SK-N-SH treated with all-trans-retinoic acid at 6 μM for 48 hours (cell line): Measurements from ENCODE around the gene CEMP1.

Experiments
- ATAC-seq: fragments of 200-7000 bp; cut with Tn5 transposase; 3 replicates; pipeline ENCODE4 v1.9.1; 2020; ENCODE audit warnings: mild to moderate bottlenecking, moderate library complexity
- BACH2 ChIP-seq: fragments of 250-450 bp; sonication (Bioruptor Pico); IDR thresholded peaks from 2 replicates; pipeline ENCODE4 v1.9.0; 2021; ENCODE audit warnings: mild to moderate bottlenecking, borderline replicate concordance
- CSDC2 ChIP-seq: fragments of 250-450 bp; sonication (Bioruptor Pico); IDR thresholded peaks from 2 replicates; pipeline ENCODE4 v1.5.0; 2020; ENCODE audit warnings: mild to moderate bottlenecking, moderate library complexity
- ESRRG ChIP-seq: fragments of 250-450 bp; sonication (Bioruptor Pico); IDR thresholded peaks from 2 replicates; pipeline ENCODE4 v1.6.1; 2021; ENCODE audit warnings: mild to moderate bottlenecking
- GLIS3 ChIP-seq: fragments of 250-450 bp; sonication (Bioruptor Pico); IDR thresholded peaks from 2 replicates; pipeline ENCODE4 v1.5.0; 2020; ENCODE audit warnings: mild to moderate bottlenecking, moderate library complexity
- ISL1 ChIP-seq: fragments of 250-450 bp; sonication (Bioruptor Pico); IDR thresholded peaks from 2 replicates; pipeline ENCODE4 v2.1.2; 2022; ENCODE audit warnings: mild to moderate bottlenecking, moderate library complexity
- OSR1 ChIP-seq: fragments of 250-450 bp; sonication (Bioruptor Pico); IDR thresholded peaks from 2 replicates; pipeline ENCODE4 v1.8.0; 2022; ENCODE audit warnings: moderate library complexity, mild to moderate bottlenecking, inconsistent platforms
- PPARA ChIP-seq: fragments of 250-450 bp; sonication (Bioruptor Pico); IDR thresholded peaks from 2 replicates; pipeline ENCODE4 v1.5.0; 2020; ENCODE audit warnings: mild to moderate bottlenecking, borderline replicate concordance
- RARB ChIP-seq: fragments of 250-450 bp; sonication (Bioruptor Pico); IDR thresholded peaks from 2 replicates; pipeline ENCODE4 v1.8.0; 2021; ENCODE audit warnings: mild to moderate bottlenecking, moderate library complexity
- SNAI2 ChIP-seq: fragments of 250-450 bp; sonication (Bioruptor Pico); IDR thresholded peaks from 2 replicates; pipeline ENCODE4 v1.5.0; 2020; ENCODE audit warnings: mild to moderate bottlenecking, moderate library complexity
- TCF4 ChIP-seq: fragments of 250-450 bp; sonication (Bioruptor Pico); IDR thresholded peaks from 2 replicates; pipeline ENCODE4 v1.8.0; 2021; ENCODE audit warnings: mild to moderate bottlenecking, moderate library complexity, borderline replicate concordance
- TOX ChIP-seq: fragments of 250-450 bp; sonication (Bioruptor Pico); IDR thresholded peaks from 2 replicates; pipeline ENCODE4 v1.8.0; 2021; ENCODE audit warnings: mild to moderate bottlenecking, moderate library complexity, borderline replicate concordance
- ZC3H10 ChIP-seq: fragments of 250-450 bp; sonication (Bioruptor Pico); IDR thresholded peaks from 2 replicates; pipeline ENCODE4 v1.5.1; 2021; ENCODE audit warnings: mild to moderate bottlenecking, moderate library complexity
- ZFP30 ChIP-seq: fragments of 450-650 bp; formaldehyde crosslinking; IDR thresholded peaks from 2 replicates; pipeline ENCODE4 v1.5.0; 2022; ENCODE audit warnings: mild to moderate bottlenecking, moderate library complexity
- ZNF70 ChIP-seq: fragments of 450-650 bp; formaldehyde crosslinking; IDR thresholded peaks from 2 replicates; pipeline ENCODE4 v1.5.0; 2020; ENCODE audit warnings: mild to moderate bottlenecking, moderate library complexity
- ZNF8 ChIP-seq: fragments of 450-650 bp; formaldehyde crosslinking; IDR thresholded peaks from 2 replicates; pipeline ENCODE4 v1.5.0; 2020; ENCODE audit warnings: mild to moderate bottlenecking, moderate library complexity
- TF ChIP-seq, protein P1 (sequence below): fragments of 250-450 bp; sonication (Bioruptor Pico); IDR thresholded peaks from 2 replicates; pipeline ENCODE4 v1.5.0; 2020; ENCODE audit warnings: mild to moderate bottlenecking, moderate library complexity
- TF ChIP-seq, protein P2 (sequence below): fragments of 250-450 bp; sonication (Bioruptor Pico); IDR thresholded peaks from 2 replicates; pipeline ENCODE4 v1.8.0; 2021; ENCODE audit warnings: low read depth, mild to moderate bottlenecking, moderate library complexity, borderline replicate concordance
- TF ChIP-seq, protein P3 (sequence below): fragments of 250-450 bp; sonication (Bioruptor Pico); IDR thresholded peaks from 2 replicates; pipeline ENCODE4 v1.5.1; 2020; ENCODE audit warnings: low read depth, mild to moderate bottlenecking, moderate library complexity
- TF ChIP-seq, protein P4 (sequence below): fragments of 250-450 bp; sonication (Bioruptor Pico); IDR thresholded peaks from 2 replicates; pipeline ENCODE4 v1.8.0; 2020; ENCODE audit warnings: mild to moderate bottlenecking, moderate library complexity, borderline replicate concordance
- TF ChIP-seq, protein P5 (sequence below): fragments of 250-450 bp; sonication (Bioruptor Pico); IDR thresholded peaks from 2 replicates; pipeline ENCODE4 v1.5.1; 2021; ENCODE audit warnings: mild to moderate bottlenecking, moderate library complexity

Gene CEMP1

DNA sequence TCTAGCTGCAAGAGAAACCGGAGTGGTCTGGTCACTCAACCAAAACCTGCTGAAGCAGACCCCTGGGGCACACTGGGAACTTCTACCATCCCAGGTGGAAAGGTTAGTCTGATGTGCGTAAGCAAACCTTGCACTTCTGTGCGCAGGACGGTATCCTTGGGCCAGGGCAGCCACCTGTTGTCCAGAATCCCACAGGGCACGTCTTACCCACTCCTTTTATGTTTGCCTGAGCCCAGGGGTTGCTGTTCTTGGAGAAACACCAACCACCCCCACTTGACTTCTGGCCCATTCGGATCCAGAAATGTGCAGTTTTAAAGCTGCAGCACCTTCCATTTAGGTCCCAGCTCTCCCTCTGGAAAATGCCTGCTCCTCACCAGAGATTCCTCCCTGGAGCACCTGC is 37.6 kb downstream of the CEMP1 start (continued):
- TF ChIP-seq, protein P1, sequence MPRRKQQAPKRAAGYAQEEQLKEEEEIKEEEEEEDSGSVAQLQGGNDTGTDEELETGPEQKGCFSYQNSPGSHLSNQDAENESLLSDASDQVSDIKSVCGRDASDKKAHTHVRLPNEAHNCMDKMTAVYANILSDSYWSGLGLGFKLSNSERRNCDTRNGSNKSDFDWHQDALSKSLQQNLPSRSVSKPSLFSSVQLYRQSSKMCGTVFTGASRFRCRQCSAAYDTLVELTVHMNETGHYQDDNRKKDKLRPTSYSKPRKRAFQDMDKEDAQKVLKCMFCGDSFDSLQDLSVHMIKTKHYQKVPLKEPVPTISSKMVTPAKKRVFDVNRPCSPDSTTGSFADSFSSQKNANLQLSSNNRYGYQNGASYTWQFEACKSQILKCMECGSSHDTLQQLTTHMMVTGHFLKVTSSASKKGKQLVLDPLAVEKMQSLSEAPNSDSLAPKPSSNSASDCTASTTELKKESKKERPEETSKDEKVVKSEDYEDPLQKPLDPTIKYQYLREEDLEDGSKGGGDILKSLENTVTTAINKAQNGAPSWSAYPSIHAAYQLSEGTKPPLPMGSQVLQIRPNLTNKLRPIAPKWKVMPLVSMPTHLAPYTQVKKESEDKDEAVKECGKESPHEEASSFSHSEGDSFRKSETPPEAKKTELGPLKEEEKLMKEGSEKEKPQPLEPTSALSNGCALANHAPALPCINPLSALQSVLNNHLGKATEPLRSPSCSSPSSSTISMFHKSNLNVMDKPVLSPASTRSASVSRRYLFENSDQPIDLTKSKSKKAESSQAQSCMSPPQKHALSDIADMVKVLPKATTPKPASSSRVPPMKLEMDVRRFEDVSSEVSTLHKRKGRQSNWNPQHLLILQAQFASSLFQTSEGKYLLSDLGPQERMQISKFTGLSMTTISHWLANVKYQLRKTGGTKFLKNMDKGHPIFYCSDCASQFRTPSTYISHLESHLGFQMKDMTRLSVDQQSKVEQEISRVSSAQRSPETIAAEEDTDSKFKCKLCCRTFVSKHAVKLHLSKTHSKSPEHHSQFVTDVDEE (CRISPR knock-in tag) = no peak
- TF ChIP-seq, protein P2, sequence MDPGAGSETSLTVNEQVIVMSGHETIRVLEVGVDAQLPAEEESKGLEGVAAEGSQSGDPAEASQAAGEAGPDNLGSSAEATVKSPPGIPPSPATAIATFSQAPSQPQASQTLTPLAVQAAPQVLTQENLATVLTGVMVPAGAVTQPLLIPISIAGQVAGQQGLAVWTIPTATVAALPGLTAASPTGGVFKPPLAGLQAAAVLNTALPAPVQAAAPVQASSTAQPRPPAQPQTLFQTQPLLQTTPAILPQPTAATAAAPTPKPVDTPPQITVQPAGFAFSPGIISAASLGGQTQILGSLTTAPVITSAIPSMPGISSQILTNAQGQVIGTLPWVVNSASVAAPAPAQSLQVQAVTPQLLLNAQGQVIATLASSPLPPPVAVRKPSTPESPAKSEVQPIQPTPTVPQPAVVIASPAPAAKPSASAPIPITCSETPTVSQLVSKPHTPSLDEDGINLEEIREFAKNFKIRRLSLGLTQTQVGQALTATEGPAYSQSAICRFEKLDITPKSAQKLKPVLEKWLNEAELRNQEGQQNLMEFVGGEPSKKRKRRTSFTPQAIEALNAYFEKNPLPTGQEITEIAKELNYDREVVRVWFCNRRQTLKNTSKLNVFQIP (CRISPR knock-in tag) = no peak

DNA sequence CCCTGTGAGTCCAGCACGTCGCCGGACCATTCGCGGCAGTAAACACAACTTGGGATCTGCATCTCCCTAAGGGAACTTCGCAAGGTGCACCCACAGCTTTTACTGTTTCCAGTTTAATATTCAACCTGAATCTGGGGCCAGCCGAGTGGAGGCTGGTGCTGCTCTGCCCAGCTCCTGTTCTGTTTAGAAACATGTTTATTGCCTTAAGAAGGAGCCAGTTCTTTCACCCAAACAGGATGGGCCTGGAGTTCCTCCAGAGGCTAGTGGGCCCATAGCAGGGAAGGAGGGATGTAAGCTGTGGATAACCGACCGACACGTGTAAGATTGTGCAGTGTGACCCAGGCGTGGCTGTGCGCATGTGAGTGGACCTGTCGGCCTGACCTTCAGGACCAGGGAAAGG is 38.9 kb downstream of the CEMP1 start:
- TF ChIP-seq ISL1 (CRISPR knock-in tag) = no peak
- no peak for TF ChIP-seq GLIS3 (CRISPR knock-in tag)
- no peak for TF ChIP-seq CSDC2 (CRISPR knock-in tag)
- no peak for TF ChIP-seq ZNF8 (CRISPR knock-in tag)
- TF ChIP-seq RARB (CRISPR knock-in tag) = no peak
- TF ChIP-seq, protein P2 (CRISPR knock-in tag) = no peak
- no peak for TF ChIP-seq ZC3H10 (CRISPR knock-in tag)
- TF ChIP-seq SNAI2 (CRISPR knock-in tag) = no peak
- TF ChIP-seq PPARA (CRISPR knock-in tag) = no peak
- TF ChIP-seq BACH2 (CRISPR knock-in tag) = no peak
- TF ChIP-seq TCF4 (CRISPR knock-in tag) = no peak
- no peak for TF ChIP-seq TOX
- TF ChIP-seq, protein P3, sequence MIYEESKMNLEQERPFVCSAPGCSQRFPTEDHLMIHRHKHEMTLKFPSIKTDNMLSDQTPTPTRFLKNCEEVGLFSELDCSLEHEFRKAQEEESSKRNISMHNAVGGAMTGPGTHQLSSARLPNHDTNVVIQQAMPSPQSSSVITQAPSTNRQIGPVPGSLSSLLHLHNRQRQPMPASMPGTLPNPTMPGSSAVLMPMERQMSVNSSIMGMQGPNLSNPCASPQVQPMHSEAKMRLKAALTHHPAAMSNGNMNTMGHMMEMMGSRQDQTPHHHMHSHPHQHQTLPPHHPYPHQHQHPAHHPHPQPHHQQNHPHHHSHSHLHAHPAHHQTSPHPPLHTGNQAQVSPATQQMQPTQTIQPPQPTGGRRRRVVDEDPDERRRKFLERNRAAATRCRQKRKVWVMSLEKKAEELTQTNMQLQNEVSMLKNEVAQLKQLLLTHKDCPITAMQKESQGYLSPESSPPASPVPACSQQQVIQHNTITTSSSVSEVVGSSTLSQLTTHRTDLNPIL = no peak
- TF ChIP-seq ZFP30 (CRISPR knock-in tag) = no peak
- TF ChIP-seq ZNF70 (CRISPR knock-in tag) = no peak
- TF ChIP-seq OSR1 (CRISPR knock-in tag) = no peak
- TF ChIP-seq, protein P4, sequence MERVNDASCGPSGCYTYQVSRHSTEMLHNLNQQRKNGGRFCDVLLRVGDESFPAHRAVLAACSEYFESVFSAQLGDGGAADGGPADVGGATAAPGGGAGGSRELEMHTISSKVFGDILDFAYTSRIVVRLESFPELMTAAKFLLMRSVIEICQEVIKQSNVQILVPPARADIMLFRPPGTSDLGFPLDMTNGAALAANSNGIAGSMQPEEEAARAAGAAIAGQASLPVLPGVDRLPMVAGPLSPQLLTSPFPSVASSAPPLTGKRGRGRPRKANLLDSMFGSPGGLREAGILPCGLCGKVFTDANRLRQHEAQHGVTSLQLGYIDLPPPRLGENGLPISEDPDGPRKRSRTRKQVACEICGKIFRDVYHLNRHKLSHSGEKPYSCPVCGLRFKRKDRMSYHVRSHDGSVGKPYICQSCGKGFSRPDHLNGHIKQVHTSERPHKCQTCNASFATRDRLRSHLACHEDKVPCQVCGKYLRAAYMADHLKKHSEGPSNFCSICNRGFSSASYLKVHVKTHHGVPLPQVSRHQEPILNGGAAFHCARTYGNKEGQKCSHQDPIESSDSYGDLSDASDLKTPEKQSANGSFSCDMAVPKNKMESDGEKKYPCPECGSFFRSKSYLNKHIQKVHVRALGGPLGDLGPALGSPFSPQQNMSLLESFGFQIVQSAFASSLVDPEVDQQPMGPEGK (CRISPR knock-in tag) = no peak
- ATAC-seq = no peak

DNA sequence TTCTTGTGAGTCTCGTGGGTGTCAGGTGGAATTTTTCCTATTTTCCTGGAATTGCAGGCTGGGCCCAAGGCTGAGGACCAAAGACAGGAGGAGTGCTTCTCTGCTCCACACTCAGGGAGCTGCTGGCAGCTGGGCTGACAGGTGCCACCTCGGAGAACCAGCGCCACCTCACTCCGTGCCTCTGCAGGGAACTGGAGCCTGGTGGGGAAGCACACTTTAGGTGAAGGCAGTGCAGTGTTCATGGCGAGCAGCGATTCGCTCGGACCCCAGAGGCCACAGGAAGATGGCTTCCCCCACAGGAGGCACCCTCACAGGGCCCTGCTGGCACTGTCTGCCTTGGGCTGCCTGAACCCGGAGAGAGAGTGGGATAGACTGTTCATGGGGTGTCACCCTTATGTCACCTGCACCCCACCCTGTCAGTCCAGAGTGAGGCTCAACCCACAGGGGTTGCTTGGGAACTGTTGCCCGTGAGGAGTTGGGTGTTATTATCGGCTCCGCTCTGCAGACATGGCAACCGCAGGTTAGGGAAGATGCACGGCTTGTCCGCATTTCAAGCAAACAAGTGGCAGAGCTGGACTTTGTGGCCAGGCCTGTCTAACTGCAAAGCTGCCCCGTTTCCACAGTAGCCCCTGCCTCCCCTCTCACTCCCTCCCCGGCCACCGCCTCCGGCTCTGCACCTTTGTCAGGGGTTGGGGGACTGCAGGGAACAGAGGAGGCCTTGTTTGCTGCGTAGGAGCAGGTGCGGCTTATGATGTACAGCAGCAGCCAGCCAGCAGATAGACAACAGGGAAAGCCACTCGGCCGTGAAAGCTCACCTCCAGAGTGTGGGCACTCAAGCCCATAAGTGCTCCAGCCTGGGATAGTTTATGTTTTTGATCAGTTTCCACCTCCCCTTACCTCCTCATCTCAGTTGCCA is 40.8 kb downstream of the CEMP1 start:
- TF ChIP-seq PPARA (CRISPR knock-in tag) = no peak
- no peak for TF ChIP-seq GLIS3 (CRISPR knock-in tag)
- no peak for TF ChIP-seq OSR1 (CRISPR knock-in tag)
- TF ChIP-seq, protein P5, sequence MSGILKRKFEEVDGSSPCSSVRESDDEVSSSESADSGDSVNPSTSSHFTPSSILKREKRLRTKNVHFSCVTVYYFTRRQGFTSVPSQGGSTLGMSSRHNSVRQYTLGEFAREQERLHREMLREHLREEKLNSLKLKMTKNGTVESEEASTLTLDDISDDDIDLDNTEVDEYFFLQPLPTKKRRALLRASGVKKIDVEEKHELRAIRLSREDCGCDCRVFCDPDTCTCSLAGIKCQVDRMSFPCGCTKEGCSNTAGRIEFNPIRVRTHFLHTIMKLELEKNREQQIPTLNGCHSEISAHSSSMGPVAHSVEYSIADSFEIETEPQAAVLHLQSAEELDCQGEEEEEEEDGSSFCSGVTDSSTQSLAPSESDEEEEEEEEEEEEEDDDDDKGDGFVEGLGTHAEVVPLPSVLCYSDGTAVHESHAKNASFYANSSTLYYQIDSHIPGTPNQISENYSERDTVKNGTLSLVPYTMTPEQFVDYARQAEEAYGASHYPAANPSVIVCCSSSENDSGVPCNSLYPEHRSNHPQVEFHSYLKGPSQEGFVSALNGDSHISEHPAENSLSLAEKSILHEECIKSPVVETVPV (CRISPR knock-in tag) = no peak
- TF ChIP-seq RARB (CRISPR knock-in tag) = no peak
- no peak for TF ChIP-seq ESRRG (CRISPR knock-in tag)
- TF ChIP-seq TOX = no peak
- no peak for ATAC-seq
